Neural progenitor cell (in vitro differentiated cells): ENCODE data around the gene EHMT2.

Source experiments
- EZH2 ChIP-seq: fragments of 200-600 bp; sonication (generic); IDR thresholded peaks from 2 replicates; pipeline ENCODE4 v1.6.1; 2017; ENCODE audit warnings: antibody characterized with exemption, mild to moderate bottlenecking, moderate library complexity
- TF ChIP-seq, protein P1 (sequence below): fragments of 200-600 bp; sonication (generic); IDR thresholded peaks from 2 replicates; pipeline ENCODE4 v1.5.1; 2017; ENCODE audit warnings: antibody characterized with exemption, mild to moderate bottlenecking

DNA sequence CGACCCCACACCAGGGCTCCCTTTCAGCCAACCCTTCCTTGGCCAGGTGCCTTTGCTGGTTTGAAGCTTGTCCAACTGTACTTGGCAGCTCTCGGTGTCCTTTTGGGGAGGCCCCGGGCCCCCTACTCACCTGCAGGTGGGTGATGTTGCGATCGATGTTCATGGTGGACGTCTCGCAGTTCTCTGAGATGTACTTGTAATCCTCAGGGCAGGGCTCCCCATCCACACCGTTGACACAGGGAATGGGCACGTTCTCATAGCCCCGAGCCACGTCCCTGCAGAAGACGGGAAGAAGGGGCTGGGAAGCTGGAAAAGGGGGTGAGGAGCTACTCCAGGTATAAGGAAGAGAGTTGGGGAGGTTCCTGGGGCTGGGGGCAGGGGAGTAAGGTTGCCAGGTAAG lies 13.8 kb downstream of the EHMT2 start:
- TF ChIP-seq, protein P1, sequence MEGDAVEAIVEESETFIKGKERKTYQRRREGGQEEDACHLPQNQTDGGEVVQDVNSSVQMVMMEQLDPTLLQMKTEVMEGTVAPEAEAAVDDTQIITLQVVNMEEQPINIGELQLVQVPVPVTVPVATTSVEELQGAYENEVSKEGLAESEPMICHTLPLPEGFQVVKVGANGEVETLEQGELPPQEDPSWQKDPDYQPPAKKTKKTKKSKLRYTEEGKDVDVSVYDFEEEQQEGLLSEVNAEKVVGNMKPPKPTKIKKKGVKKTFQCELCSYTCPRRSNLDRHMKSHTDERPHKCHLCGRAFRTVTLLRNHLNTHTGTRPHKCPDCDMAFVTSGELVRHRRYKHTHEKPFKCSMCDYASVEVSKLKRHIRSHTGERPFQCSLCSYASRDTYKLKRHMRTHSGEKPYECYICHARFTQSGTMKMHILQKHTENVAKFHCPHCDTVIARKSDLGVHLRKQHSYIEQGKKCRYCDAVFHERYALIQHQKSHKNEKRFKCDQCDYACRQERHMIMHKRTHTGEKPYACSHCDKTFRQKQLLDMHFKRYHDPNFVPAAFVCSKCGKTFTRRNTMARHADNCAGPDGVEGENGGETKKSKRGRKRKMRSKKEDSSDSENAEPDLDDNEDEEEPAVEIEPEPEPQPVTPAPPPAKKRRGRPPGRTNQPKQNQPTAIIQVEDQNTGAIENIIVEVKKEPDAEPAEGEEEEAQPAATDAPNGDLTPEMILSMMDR = no peak
- TF ChIP-seq EZH2 = no peak
